GM12878 (cell line): ENCODE results near the gene FAHD1. TPM values are rescaled to one million over a fixed set of nuclear protein-coding genes. Genes with fewer than 3 reads are reported as not detected.

Experiments
- IKZF1 ChIP-seq: fragments of 450-650 bp; conservative IDR thresholded peaks from 2 replicates; pipeline ENCODE4 v1.6.1; 2017; ENCODE audit warnings: antibody characterized with exemption, mild to moderate bottlenecking
- IRF5 ChIP-seq: fragments of 450-650 bp; IDR thresholded peaks from 2 replicates; pipeline ENCODE4 v1.6.1; 2017; ENCODE audit warnings: borderline replicate concordance
- RAD21 ChIP-seq: IDR thresholded peaks from 2 replicates; pipeline ENCODE4 v1.6.1; 2011; ENCODE audit warnings: mild to moderate bottlenecking, low read depth, low read length, moderate library complexity; ENCODE audit not compliant: insufficient read depth
- RBBP5 ChIP-seq: fragments of 200-600 bp; sonication (generic); conservative IDR thresholded peaks from 2 replicates; pipeline ENCODE4 v1.6.1; 2016
- polyA plus RNA-seq, 11 experiments: library from polyadenylated mRNA; depleted of rRNA in 4 of 11; unstranded in 6 of 11; stranded (reverse) in 5 of 11; fragments of >200 nt; fragmentation: Nextera tagmentation in 4 of 11; fragmentation: Illumina TruSeq in 1 of 11; extraction: Ambion mirVana in 4 of 11; extraction: Trizol in 1 of 11; gene quantifications; 1 replicate in 1 of 11; 2 replicates in 10 of 11; pipeline versions ENCODE4 v1.2.1 to v1.2.3, GENCODE V29; 2011 to 2016; ENCODE audit warnings: inconsistent platforms in 2 of 11, missing spikeins in 2 of 11, low read depth in 1 of 11
- total RNA-seq, 4 experiments: library from RNA; depleted of rRNA in 3 of 4; stranded (reverse); fragments of >200 nt in 3 of 4; fragmentation: Illumina TruSeq in 1 of 4; extraction: Trizol in 1 of 4; gene quantifications; 2 replicates each; pipeline versions ENCODE4 v1.2.1 to v1.2.3, GENCODE V29; 2013 to 2021
- TF ChIP-seq, protein P1 (sequence below): IDR thresholded peaks from 2 replicates; pipeline ENCODE4 v1.6.1; 2012; ENCODE audit warnings: mild to moderate bottlenecking, low read depth, low read length
- TF ChIP-seq, protein P2 (sequence below), 3 experiments: IDR thresholded peaks in 2 of 3; conservative IDR thresholded peaks in 1 of 3; 2 replicates each; pipeline ENCODE4 v1.5.1; 2011; ENCODE audit warnings: low read depth in 3 of 3, low read length in 3 of 3, mild to moderate bottlenecking in 3 of 3, control low read depth in 2 of 3, moderate library complexity in 2 of 3, inconsistent platforms in 1 of 3, mixed read lengths in 1 of 3; ENCODE audit not compliant: control insufficient read depth in 2 of 3, insufficient read depth in 1 of 3; ENCODE audit errors: extremely low read depth in 1 of 3

The FAHD1 gene
- total and polyA plus RNA-seq, 10 of the 15 experiments (the other 5 are each of a cell fraction or from before 2014, with no cell fraction given) = 4.3 to 43.0 (median 18.8) TPM

DNA sequence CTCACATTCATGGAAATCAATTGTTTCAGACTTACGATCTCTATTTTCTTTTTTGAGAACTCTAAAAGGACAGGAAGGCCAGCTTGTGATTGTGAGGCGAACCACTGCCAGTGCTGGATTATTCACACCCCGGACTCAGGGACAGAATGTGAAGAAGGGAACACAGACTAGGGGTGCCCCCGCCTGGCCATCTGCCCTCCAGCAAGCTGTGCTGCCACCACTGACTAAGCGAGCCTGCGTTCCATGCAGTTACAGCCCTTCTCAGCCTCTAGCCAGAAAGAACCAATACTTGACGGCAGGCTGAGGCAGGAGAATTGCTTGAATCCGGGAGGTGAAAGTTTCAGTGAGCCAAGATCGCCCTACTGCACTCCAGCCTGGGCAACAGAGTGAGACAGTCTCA, 3.2 kb upstream of the FAHD1 start (continued):
- TF ChIP-seq IRF5 = no peak
- TF ChIP-seq RAD21 = peak; percentile 28
- TF ChIP-seq, protein P1, sequence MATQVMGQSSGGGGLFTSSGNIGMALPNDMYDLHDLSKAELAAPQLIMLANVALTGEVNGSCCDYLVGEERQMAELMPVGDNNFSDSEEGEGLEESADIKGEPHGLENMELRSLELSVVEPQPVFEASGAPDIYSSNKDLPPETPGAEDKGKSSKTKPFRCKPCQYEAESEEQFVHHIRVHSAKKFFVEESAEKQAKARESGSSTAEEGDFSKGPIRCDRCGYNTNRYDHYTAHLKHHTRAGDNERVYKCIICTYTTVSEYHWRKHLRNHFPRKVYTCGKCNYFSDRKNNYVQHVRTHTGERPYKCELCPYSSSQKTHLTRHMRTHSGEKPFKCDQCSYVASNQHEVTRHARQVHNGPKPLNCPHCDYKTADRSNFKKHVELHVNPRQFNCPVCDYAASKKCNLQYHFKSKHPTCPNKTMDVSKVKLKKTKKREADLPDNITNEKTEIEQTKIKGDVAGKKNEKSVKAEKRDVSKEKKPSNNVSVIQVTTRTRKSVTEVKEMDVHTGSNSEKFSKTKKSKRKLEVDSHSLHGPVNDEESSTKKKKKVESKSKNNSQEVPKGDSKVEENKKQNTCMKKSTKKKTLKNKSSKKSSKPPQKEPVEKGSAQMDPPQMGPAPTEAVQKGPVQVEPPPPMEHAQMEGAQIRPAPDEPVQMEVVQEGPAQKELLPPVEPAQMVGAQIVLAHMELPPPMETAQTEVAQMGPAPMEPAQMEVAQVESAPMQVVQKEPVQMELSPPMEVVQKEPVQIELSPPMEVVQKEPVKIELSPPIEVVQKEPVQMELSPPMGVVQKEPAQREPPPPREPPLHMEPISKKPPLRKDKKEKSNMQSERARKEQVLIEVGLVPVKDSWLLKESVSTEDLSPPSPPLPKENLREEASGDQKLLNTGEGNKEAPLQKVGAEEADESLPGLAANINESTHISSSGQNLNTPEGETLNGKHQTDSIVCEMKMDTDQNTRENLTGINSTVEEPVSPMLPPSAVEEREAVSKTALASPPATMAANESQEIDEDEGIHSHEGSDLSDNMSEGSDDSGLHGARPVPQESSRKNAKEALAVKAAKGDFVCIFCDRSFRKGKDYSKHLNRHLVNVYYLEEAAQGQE = no peak
- TF ChIP-seq IKZF1 = no peak
- no peak for TF ChIP-seq RBBP5
- TF ChIP-seq, protein P2, sequence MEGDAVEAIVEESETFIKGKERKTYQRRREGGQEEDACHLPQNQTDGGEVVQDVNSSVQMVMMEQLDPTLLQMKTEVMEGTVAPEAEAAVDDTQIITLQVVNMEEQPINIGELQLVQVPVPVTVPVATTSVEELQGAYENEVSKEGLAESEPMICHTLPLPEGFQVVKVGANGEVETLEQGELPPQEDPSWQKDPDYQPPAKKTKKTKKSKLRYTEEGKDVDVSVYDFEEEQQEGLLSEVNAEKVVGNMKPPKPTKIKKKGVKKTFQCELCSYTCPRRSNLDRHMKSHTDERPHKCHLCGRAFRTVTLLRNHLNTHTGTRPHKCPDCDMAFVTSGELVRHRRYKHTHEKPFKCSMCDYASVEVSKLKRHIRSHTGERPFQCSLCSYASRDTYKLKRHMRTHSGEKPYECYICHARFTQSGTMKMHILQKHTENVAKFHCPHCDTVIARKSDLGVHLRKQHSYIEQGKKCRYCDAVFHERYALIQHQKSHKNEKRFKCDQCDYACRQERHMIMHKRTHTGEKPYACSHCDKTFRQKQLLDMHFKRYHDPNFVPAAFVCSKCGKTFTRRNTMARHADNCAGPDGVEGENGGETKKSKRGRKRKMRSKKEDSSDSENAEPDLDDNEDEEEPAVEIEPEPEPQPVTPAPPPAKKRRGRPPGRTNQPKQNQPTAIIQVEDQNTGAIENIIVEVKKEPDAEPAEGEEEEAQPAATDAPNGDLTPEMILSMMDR (IDR thresholded peaks at IDR 0.05 in 2 of 3, conservative IDR thresholded peaks at IDR 0.05 in 1 of 3; ENCODE audit: control insufficient read depth in 2 of 3, extremely low read depth in 1 of 3, insufficient read depth in 1 of 3, low read depth in 3 of 3, low read length in 3 of 3) = peak; percentile 27 to 43 (median 43); a peak in 4 of 6 replicates
